Stimulated activated CD4-positive, alpha-beta T cell treated with anti-CD3 and anti-CD28 coated beads, Interleukin-4, amount 100 ng/mL, for 1 hour (primary cell): ENCODE measurements around the gene ZNF785.
"Not testable (repeated sequence)": the region's sequence is repeated elsewhere in the genome, so short reads cannot be mapped to it uniquely, and the experiment has no call there.

Source experiments
- DNase-seq: peaks from one replicate; pipeline ENCODE4 v3.0.0-alpha.2; 2020

Gene ZNF785

DNA sequence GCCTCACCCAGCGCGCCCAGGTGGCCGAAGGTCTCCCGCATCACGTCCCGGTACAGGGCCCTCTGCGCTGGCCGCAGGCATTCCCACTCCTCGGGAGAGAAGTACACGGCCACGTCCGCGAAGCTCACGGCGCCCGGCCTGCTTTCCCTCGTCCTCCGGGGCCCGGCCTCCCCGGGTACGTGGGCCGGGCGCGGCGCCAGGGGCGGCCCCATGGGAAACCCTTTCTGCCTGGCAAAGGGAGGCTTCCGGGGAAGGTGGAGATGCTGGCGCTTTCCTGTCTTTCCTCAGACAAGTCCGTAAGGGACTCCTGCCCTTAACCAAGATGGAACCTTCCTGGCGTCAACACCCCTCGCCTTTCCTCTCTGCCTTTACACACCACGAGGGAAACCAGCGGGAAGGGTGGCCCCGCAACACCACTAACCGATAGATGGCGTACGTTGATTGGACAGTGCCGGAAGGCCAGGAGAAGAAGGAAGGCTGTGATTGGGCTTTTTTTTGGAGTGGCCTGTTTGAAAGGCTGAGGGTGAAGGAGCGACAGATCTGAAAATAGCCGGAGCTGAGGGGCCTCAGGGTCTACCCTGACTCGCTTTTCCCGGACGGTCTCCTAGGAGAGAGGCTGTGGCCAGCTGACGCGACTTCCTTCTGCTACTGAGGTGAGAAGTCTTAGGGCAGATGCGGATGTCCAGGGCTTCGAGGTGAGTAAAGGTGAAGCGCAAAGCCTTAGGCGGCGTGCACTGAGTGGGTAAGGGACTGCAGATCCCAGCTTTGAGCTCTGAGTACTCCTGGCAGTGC lies at the start of gene ZNF785:
Gene ZNF785, minus strand, starts transcription at position 298 of the 792 bp plus-strand sequence. Its CDS starts 86 bp downstream, at position 212.
- peak; percentile 86 for DNase-seq

DNA sequence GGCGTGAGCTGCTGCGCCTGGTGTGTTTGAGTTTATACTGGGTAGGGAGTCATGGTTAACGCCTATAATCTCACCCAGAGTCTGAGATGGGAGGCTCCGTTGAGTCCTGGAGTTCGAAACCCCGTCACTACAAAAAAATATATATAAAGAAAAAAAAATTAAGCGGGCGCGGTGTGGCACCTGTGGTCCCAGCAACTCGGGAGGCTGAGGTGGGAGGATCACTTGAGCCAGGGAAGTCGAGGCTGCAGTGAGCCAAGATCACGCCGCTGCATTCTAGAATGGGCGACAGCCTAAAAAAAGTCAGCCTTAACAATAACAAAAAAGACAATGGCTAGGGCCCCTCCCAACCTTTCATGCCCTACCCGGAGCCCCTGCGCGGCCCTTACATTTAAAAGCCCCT lies 48.0 kb upstream of the ZNF785 start:
- DNase-seq = no peak

DNA sequence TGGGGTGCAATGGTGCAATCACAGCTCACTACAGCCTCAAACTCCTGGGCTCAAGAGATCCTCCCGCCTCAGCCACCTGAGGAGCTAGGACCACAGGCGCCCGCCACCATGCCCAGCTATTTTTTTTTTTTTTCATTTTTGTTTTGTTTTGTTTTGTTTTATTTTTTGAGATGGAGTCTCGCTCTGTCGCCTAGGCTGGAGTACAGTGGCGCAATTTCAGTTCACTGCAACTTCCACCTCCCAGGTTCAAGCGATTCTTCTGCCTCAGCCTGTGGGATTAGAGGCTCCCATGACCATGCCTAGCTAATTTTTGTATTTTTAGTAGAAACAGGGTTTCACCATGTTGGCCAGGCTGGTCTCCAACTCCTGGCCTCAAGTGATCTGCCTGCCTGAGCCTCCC lies 47.0 kb upstream of the ZNF785 start:
- not testable (repeated sequence) for DNase-seq

DNA sequence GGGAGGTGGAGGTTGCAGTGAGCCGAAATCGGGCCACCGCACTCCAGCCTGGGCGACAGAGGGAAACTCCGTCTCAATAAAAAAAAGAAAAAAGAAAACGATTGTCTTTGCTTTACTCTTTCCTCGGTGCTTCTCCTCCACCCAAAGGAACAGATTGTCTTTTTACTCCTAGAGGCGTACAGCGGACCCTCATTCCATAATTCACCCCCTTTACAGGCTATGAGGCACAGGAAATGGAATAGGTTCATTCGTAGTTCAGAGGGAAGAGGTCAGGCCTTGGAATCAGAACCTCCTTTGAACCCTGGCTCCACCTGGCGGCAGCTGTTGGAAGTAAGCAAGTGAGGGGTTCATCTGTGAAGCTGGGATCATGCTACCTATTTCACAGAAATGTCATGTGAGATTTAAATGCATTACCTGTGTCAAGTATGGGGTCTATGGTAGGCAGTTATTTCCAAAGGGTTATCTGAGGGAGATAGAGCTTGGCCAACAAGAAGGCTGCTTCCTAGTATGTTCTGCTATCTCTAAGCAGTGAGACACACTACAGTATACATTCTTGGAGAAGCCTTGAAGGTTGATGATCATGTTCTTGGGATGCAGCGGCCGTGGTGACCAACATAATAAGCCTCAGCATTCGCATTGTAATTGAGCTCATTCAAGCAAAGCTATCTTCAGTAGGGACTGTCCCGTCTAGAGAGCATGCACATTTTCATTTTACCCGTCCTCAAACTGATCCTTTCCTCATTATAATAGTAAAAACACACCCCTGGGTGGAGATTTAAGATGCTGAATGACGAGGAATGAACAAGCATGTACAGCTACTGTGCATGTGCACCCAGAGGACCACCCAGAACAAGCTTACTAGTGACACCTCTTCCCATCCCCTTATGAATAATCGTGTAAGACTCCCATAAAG lies 43.4 kb upstream of the ZNF785 start:
- peak; percentile 92 for DNase-seq

DNA sequence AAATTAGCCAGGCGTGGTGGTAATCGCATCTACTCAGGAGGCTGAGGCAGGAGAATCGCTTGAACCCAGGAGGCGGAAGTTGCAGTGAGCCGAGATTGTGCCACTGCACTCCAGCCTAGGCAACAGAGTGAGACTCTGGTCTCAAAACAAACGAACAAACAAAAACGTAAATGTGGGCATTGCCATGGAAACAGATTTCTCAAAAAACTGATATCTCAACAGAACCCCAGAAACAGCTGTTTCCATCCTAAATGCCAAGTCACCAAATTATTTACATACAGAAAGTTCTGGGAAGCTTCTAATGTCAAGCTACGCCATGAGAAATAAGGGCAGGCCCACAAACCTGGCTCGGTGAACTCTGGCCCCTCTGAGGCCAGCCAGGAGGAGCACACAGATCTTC lies 40.7 kb upstream of the ZNF785 start:
- no peak for DNase-seq

DNA sequence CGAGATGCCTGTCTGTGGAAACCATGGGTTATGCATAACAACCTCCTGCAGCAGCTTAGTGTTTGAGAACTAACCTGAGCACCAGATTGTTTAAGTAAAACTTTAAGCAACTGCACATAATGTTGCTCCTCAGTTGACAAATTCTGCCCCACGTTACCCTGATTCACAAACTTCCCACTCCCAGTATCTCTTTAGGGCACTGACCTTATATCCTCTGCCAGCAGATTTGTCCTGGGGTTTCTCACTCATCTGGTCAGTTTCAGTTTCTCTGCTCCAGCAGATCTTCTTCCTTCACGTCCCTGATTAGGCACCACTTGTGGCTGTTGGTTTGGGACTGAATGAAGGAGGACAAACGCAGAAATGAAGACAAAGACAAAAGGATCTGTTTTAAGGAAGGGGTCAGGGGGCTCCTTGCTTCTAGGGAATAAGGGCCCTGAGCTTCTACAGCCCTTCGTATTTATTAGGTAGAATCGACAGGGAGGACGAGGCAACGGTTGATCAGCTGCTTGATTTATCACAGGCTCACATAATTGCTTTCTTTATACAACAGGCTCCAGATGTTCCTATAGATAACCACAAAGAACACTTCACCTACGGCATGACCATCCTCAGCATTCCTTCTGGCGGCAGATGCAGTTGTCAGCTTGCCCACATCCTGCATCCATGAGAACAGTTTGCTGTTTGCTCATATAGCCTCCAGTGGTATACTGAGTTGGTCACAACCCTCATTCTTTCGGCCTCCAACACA lies 38.2 kb upstream of the ZNF785 start:
- DNase-seq = no peak

DNA sequence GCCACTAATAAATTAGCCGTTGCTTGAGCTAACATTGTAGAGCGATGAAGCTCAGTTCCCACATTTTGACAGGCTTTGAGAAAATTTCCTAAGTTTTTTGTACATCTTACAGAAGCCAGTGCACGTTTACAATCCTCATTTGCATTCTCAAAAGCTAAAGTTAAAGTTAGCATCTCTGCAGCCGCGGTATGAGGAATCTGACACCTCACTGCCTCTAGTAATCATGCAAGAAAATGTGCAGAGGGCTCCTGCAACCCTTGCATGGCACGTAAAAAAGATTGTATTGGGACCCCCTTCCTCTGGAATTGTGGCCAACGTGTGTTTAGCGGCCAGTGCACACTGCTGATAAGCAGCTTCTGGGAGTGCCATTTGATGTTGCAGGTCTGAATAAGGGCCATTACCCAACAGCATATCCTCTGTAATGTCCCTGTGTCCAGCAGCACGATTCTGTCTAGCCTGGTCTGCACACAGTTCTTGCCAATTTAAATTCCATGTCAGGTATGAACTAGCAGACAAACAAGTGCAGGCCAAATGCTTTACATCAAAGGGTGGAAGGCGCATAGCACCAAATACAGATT lies 37.0 kb upstream of the ZNF785 start:
- DNase-seq = no peak

DNA sequence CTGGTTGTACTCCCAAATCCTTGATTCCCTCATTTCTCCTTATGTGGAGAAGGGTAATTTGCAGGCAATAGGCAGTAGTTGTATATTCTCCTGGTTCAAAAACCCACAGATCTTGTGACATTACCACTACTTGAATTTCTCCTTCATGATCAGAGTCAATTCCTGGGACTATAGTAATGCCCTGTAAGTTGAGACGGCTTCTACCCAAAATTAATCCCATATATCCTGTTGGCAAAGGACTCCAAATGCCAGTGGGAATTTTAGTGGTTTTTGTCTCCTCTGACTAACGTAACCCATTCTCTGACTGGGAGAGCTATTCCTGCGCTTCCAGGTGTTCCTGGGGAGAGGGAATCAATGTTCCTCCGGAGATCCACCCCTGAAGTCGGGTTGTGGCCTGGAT lies 36.3 kb upstream of the ZNF785 start:
- no peak for DNase-seq

DNA sequence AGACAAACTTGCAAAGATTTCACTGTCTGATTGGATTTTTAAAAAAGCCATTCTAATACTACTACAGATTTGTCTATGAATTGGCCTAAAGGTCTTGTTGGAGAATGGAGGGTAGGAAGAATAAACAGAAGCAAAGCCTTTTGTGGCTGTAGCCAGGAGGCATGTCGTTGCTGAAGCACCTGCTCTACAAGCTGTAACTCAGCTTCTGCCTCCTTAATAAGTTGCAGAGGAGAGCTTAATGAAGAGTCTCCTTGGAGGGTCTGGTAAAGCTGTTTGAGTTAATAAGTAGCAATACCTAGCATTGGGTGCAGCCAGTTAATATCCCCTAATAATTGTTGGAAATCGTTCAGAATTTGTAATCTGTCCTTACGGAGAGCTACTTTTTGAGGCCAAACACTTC lies 34.7 kb upstream of the ZNF785 start:
- DNase-seq = no peak

DNA sequence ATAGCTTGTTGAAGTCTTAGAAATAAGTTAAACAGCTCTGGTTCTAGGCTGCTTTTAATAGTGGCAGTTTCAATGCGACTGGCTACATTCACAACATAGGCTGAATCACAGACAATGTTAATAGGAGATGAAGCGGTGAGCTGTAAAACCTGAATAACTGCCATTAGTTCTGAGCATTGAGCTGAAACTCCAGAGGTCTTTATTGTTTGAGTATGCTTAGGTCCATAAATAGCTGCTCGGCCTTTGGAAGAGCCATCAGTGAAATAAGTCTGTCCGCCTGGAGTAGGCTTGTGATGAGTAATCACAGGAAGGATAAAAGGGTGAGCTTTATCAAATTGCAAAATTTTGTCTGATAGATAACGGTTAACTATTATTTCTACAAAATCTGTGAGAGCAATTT lies 34.1 kb upstream of the ZNF785 start:
- no peak for DNase-seq

DNA sequence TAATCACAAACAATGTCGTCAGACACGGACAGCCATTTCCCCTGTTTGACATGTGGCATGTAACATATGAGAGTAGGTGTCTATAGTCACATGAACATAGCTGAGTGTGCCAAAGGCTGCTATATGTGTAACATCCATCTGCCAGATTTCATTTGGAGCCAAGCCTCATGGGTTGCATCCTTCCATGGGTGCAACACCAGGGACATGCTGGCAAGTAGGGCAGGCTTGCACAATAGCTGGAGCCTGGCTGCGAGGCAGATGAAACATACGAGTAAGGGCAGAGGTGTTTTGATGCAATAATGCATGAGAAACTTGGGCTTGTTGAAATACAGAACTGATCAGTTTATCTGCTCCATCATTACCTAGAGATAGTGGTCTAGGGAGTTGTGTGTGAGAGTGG lies 33.7 kb upstream of the ZNF785 start:
- DNase-seq = no peak

DNA sequence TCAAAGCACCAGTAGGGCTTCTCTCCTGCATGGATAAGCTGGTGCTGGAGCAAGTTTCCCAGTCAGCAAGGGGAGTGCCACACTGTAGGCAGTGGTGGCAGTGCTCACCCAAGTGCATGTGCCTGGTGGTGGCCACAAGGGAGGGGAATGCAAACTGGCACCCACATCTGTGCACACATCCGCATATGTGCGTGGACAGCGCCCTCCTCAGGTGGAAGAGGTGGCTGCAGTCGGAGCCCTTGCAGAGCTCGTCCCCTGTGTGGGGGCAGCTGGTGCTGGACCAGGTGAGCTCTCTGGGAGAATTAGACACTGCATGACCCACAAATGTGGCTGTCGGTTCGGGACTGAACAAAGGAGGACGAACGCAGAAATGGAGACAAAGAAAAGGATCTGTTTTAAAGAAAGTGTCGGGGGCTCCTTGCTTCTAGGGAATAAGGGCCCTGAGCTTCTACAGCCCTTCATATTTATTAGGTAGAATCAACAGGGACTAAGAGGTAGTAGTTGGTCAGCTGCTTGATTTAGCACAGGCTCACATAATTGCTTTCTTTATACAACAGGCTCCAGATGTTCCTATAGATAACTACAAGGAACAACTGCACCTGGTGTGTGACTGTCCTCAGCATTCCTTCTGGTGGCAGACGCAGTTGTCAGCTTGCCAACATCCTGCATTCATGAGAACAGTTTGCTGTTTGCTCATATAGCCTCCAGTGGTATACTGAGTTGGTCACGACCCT lies 30.0 kb upstream of the ZNF785 start:
- DNase-seq = peak; percentile 65

DNA sequence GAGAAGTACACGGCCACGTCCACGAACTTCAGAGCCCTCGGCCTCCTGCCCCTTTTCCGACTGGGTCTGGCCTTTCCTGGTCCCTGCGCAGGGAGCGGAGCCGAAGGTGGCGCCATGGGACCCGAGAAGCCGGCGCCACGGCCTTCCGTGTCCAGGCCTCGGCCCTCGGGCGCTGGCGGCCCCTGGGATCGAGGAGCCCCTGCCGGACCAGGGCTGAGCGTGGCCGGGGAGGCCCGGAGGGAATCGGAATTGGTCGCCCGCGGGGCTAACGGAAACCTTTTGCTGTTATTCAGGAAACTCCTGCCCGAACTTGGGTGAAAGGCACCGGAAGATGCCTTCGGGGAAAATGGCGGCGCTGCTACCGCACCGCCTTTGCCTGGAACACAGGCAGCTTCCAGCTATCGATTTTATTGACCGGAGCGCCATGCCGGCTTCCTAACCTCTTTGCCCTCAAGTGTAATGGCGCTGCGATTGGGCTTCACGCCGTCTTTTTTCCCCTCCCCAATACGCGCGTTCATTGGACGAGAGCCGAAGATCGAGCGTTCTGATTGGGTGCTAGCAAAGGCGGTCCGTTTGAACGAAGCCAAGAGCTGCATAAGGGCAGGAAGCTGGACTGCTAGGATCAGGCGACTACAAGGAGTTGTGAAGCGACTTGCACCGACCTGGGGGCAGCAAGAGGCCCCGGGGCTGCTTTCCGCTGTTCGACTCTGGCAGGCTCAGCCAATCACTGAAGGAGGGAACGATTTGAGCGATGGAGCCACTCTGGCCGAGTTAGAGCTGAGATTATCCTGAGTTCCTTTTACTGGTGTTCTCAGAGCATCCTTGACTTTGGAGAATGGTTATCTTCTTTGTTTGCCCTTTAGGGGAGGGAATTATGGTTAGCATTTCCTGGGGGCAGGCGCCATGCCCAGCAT lies 24.7 kb upstream of the ZNF785 start, which contains the start of gene ZNF689:
Gene ZNF689, minus strand, starts transcription at position 464 of the 914 bp plus-strand sequence. Its CDS starts 348 bp downstream, at position 116.
- peak; percentile 90 for DNase-seq

DNA sequence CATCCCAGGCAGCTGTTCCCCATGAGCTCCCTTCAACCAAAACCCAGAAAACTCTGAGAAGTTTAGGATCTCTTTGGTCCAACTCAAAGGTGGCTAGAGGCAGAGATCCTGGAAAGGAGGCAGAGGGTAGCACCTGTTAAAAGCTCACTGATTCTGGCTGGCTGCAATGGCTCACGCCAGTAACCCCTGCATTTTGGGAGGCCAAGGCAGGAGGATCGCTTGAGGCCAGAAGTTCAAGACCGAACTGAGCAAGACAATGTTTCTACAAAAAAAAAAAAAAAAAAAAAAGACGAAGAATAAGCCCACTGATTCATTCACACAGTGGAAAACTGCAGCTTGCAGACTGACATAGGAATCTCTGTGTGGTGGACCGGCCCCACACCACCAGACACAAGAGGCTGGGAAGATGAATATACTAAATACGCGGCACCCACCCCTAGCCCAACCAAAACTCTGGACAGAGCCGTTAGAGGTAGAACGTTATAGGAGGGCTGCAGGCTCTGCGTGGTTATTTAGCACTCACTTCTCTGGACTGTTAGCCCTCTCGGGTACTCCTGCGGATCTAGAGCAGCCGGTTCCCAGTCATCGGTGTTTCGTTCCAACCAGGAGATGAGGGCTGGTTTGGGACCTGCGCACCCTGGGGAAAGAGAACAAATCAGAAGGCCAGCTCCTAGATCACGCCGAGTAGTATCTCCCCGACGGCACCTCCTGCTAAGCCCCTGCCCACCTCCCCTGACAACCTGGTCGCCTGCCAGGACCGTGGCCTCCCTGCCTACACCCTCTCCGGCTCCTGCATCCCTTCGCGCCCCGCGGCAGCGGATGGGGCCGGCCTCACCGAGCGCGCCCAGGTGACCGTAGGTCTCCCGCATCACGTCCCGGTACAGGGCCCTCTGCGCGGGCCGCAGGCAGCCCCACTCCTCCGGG lies 23.8 kb upstream of the ZNF785 start:
- peak; percentile 47 for DNase-seq

DNA sequence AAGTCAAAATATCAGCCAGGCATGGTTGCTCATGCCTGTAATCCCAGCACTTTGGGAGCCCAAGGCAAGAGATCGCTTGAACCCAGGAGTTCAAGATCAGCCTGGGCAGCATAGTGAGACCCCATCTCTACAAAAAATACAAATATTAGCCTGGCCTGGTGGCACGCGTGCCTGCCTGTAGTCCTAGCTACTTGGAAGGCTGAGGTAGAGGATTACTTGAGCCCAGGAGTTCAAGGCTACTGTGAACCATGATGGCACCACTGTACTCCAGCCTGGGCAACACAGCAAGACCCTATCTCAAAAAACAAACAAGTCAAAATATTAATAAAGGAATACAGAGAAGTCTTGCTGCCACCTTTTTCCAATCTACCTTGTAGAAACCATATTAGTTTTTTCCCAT lies 20.5 kb upstream of the ZNF785 start:
- no peak for DNase-seq

DNA sequence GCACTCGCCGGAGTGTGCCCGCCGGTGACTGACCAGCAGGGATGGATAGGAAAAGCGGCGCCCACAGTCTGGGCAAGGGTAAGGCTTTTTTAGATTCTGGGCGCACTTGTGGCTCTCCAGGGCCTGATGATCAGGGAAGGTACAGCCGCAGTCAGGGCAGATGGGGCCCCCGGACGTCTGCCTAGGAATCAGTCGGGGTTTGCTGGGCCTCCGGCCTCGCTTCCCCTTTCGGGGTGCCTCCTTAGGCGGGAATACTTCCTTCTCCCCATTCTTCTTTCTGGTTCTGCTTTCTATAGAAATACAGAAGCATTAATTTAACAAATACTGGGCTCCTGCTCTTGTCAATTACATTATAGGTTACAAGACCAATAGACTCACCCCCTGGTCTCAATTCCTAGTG lies 19.7 kb upstream of the ZNF785 start:
- DNase-seq = no peak

DNA sequence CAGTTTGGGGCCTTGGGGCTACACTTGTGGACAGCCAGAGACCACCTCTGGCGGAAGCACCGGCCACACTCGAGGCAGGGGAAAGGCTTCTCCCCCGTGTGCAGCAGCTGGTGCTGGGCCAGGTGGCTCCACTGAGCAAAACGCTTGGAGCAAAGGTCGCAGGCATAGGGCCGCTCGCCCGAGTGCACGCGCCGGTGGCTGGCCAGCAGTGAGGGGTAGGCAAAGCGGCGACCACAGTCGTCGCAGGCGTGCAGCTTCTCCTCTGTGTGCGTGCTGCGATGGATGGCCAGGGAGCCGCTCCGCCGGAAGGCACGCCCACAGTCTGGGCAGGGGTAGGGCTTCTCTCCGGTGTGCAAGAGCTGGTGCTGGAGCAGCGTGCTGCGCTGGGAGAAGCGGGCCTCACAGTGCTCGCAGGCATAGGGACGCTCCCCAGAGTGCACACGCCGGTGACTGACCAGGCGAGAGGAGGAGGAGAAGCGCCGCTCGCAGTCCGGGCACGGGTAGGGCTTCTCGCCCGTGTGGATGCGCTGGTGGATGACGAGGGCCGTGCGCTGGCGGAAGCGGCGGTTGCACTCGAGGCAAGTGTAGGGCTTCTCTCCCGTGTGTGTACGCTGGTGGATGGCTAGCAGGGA lies 18.9 kb upstream of the ZNF785 start:
- DNase-seq = no peak

DNA sequence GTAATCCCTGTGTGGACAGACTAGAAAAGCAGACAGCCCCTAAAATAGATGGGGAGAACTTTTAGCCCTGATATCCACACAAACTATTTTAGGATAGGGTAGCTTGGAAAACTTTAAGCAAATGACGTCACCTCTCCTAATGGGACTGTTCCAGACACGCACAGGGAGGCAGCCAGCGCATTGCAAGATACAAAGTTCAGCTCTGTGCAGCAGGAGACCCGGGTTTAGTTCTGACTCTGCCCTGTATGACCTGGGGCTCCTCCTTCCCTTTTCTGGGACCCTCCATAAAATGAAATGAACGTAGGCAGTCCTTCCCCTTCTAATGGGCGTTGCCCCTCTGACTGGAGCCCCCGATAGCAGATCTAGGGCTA lies 18.4 kb upstream of the ZNF785 start:
- no peak for DNase-seq

DNA sequence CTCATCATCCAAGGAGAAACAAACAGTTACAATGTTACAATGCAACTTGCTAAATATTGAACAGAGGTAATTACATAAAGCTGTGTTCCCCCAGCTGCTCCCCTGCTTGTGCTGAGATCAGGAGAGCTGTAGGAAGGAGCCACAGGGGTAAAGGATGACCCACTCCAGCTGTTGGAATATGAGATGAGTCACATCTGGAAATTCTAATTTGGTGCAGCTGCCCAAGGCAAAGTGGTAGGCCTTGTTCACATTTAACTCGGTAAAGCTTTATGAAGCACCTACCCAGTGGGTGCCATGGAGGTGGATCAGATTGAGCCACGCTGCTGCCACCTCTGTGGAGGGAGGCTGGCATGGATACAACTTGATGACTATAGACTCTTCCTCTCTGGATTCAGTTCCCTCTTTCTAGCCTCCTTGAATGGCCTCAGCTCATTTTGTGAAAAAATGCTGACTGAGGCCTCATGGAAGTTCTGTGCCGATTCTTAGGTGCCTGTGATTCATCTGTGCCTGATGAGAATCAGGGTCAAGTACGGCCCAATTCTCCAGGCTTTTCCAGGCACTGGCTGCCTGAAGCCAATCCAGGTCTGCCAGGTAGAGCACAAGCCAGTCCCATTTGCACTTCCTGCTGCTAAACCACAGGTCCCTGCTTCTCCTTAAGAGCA lies 17.2 kb upstream of the ZNF785 start:
- no peak for DNase-seq
